Body of pancreas (tissue), 4 donors: ENCODE results near the gene NBAS. TPM values are rescaled to one million over a fixed set of nuclear protein-coding genes. Genes with fewer than 3 reads are reported as not detected.

ENCODE experiments used
- ATAC-seq: fragments of 150-250 bp; one replicate; pipeline ENCODE4 v1.9.1; 2016
- DNase-seq, 4 donors: peaks; one replicate each; pipeline ENCODE4 v3.0.0-alpha.2; 2019
- H3K27ac ChIP-seq, 4 donors: fragments of 200-600 bp; sonication (generic); 1 replicate in 3 of 4; 2 replicates in 1 of 4; pipeline versions ENCODE4 v1.5.1 to v1.6.1; 2016 to 2019; ENCODE audit warnings: mild to moderate bottlenecking in 1 of 4, mixed read lengths in 1 of 4, moderate library complexity in 1 of 4
- H3K27me3 ChIP-seq, 2 donors: fragments of 200-600 bp; sonication (generic); one replicate each; pipeline ENCODE4 v1.6.0; 2016; ENCODE audit warnings: mild to moderate bottlenecking in 1 of 2
- H3K36me3 ChIP-seq, 2 donors: fragments of 200-600 bp; sonication (generic); replicated peaks in 1 of 2; 2 replicates each; pipeline ENCODE4 v1.5.1; 2016; ENCODE audit warnings: low read depth in 2 of 2; ENCODE audit not compliant: insufficient read depth in 1 of 2
- H3K4me1 ChIP-seq: fragments of 200-600 bp; sonication (generic); one replicate; pipeline ENCODE4 v1.6.0; 2016
- H3K4me3 ChIP-seq, 2 donors: fragments of 200-600 bp; sonication (generic); 1 replicate in 1 of 2; 2 replicates in 1 of 2; pipeline ENCODE4 v1.5.1; 2016 to 2019
- H3K9me3 ChIP-seq, 3 donors: fragments of 200-600 bp; sonication (generic); 1 replicate in 2 of 3; 2 replicates in 1 of 3; pipeline ENCODE4 v1.5.1; 2016
- POLR2A ChIP-seq, 3 donors: fragments of 450-650 bp; IDR thresholded peaks; one replicate each; pipeline ENCODE4 v1.6.1; 2016; ENCODE audit warnings: antibody characterized with exemption in 3 of 3, mild to moderate bottlenecking in 2 of 3
- WGBS, 2 donors: methylation state at CpG; one replicate each; pipeline ENCODE4 v1.1.5; 2017; 5-methylcytosine and 5-hydroxymethylcytosine counted together
- intact Hi-C: fragments of 100-400 bp; cut with DNase I; formaldehyde crosslinking; loops from one replicate; pipeline ENCODE4 v1.15.1; 2023
- total RNA-seq, 2 donors: library from RNA; depleted of rRNA; stranded (reverse); fragments of >200 nt; gene quantifications; one replicate each; pipeline ENCODE4 v1.1.0, GENCODE V29; 2016
- TF ChIP-seq, protein P1 (sequence below), 7 experiments: fragments of 450-650 bp in 4 of 7; fragments of 200-600 bp in 3 of 7; sonication (generic) in 3 of 7; IDR thresholded peaks; one replicate each; pipeline ENCODE4 v1.5.1; 2016 to 2019; ENCODE audit warnings: antibody characterized with exemption in 7 of 7

NBAS gene
- total RNA-seq, 2 donors from 2014 or later = 34.0 to 35.9 TPM

DNA sequence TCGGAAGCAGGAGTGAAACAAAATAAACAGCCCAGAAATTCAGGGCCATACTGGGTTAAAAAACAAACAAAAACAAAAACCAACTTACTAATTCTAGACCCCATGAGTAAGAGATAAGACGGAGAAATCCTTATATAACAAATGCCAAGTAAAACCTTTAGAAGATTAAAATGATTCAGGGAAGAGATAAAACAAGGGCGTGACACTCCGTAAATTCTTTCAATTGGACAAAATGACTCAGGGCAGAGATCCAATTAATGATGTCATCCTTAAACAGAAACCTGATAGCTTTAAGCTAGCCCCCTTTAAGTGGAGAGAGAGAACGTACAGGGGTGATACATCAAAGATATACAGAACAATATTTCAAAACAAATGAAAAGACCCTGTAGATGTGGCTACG is 317.4 kb downstream of the NBAS start:
- Histone ChIP-seq H3K27me3 (no peaks in the 10 kb centered on the region), H3K9me3 (no peaks in the 10 kb centered on the region), H3K27ac (no peak overlapping the region), H3K36me3 (no peaks in the 10 kb centered on the region), H3K4me3 (no peak overlapping the region), H3K4me1 (no peaks in the 10 kb centered on the region)
- intact Hi-C loops = no loop called here
- TF ChIP-seq, protein P1, sequence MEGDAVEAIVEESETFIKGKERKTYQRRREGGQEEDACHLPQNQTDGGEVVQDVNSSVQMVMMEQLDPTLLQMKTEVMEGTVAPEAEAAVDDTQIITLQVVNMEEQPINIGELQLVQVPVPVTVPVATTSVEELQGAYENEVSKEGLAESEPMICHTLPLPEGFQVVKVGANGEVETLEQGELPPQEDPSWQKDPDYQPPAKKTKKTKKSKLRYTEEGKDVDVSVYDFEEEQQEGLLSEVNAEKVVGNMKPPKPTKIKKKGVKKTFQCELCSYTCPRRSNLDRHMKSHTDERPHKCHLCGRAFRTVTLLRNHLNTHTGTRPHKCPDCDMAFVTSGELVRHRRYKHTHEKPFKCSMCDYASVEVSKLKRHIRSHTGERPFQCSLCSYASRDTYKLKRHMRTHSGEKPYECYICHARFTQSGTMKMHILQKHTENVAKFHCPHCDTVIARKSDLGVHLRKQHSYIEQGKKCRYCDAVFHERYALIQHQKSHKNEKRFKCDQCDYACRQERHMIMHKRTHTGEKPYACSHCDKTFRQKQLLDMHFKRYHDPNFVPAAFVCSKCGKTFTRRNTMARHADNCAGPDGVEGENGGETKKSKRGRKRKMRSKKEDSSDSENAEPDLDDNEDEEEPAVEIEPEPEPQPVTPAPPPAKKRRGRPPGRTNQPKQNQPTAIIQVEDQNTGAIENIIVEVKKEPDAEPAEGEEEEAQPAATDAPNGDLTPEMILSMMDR (IDR thresholded peaks at IDR 0.05) = no peak
- no peak for TF ChIP-seq POLR2A (IDR thresholded peaks at IDR 0.05)
- 72 to 82% methylated on average over 6 of the region's 6 CpGs for WGBS, 2 donors
- ATAC-seq = no peak
- DNase-seq = no peak

DNA sequence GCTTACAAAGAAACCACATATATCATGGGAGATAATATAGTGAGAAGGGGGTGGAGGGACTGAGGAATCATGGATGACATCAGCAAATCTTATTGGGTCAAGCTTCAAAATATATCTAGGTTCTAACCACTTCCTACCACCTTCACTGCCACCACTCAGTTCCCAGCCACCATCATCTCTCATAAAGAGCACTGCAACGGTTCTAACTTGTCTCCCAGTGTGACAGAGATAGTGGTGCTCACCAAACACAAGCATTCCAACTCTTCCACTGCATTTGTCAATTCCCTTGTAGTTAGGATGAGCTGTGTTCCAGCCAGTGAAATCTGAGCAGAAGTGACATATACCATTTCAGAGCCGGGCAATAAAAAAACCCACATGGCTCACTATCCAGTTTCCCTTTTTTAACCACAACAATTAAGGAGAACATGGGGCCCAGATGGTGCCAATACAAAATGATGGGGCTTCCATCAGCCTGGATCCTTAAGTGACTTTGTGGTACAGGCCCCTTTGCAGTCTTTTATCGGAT is 318.1 kb downstream of the NBAS start:
- intact Hi-C loops = no loop called here
- Histone ChIP-seq H3K27ac (no peak overlapping the region), H3K4me3 (no peak overlapping the region), H3K9me3 (no peaks in the 10 kb centered on the region), H3K27me3 (no peaks in the 10 kb centered on the region), H3K36me3 (no peaks in the 10 kb centered on the region), H3K4me1 (no peaks in the 10 kb centered on the region)
- no peak for ATAC-seq
- WGBS, 2 donors = 85 to 92% methylated on average over 3 of the region's 3 CpGs
- no peak for DNase-seq
- no peak for TF ChIP-seq POLR2A (IDR thresholded peaks at IDR 0.05)

DNA sequence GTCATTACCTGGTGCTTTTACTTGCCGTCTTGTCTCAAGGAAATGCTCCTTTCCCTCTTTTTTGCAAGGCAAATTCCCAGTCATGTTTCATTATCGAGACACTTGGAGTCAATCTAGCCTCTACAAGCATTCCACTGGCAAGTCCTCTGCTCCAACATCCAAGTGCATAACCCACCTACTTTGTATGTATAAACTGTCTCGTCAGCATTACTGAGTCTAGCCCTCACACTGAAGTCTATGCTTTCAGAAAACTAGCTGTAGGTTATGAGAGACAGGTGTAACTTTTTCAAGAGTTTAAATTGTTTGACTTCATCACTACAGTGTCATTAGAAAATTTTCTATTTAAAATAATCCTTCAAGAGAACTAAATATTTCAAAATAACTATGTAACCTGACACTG is 319.2 kb downstream of the NBAS start:
- 92% methylated on average over 3 of the region's 3 CpGs for WGBS, 2 donors
- no peak for DNase-seq
- intact Hi-C loops = no loop called here
- Histone ChIP-seq H3K36me3 (no peaks in the 10 kb centered on the region), H3K9me3 (no peaks in the 10 kb centered on the region), H3K4me1 (no peaks in the 10 kb centered on the region), H3K4me3 (no peak overlapping the region), H3K27me3 (no peaks in the 10 kb centered on the region), H3K27ac (no peak overlapping the region)
- no peak for ATAC-seq
- no peak for TF ChIP-seq POLR2A (IDR thresholded peaks at IDR 0.05)
- TF ChIP-seq, protein P1 (IDR thresholded peaks at IDR 0.05) = no peak

DNA sequence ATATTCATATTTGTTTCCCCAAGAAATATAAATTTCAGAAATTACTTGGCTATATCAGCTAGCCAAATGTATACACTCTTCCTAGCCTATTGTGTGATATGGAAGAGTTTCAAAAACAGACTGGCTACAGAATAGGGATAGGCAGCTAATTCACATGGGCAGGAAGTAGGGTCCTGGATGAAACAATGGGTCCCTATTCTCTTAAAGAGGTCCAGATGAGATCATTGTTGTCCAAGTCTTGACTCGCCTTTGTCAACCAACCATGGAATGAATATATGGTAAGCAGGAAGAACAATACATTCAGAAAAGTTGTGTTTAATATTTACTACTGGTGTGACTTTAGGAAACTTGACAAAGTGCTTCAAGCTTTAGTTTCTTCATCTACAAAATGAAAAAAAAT is 319.9 kb downstream of the NBAS start:
- no peak for ATAC-seq
- no peaks in the 10 kb centered on the region for H3K4me1 ChIP-seq
- no peak overlapping the region for H3K27ac ChIP-seq
- DNase-seq = no peak
- no peaks in the 10 kb centered on the region for H3K36me3 ChIP-seq
- no peaks in the 10 kb centered on the region for H3K9me3 ChIP-seq
- WGBS, 2 donors = 87 to 94% methylated on average over 1 of the region's 1 CpG
- intact Hi-C loops = no loop called here
- H3K4me3 ChIP-seq = no peak overlapping the region
- no peak for TF ChIP-seq POLR2A (IDR thresholded peaks at IDR 0.05)
- TF ChIP-seq, protein P1 (IDR thresholded peaks at IDR 0.05) = no peak
- H3K27me3 ChIP-seq = no peaks in the 10 kb centered on the region

DNA sequence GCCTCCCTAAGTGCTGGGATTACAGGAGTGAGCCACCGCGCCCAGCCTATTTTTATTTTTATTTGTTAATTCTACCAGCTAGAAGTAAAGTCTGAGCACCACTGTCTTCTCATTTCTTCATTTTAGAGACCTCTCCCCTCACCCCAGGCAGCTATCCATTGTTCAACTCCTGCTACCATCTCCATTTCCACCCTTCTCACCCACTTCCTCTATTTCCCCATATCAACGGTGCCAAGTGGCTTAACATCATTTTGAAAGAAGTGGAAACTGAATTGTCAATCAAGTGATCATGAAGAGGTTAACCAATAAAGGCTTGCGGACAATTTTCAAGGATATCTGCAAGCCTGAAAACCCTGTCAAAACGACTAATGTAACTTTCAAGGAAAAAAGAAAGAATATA is 323.1 kb downstream of the NBAS start:
- Histone ChIP-seq H3K4me3 (no peak overlapping the region), H3K27ac (no peak overlapping the region), H3K36me3 (no peaks in the 10 kb centered on the region), H3K27me3 (no peaks in the 10 kb centered on the region), H3K9me3 (no peaks in the 10 kb centered on the region), H3K4me1 (no peaks in the 10 kb centered on the region)
- WGBS, 2 donors = 76 to 89% methylated on average over 5 of the region's 5 CpGs
- ATAC-seq = no peak
- intact Hi-C loops = no loop called here
- no peak for DNase-seq
- TF ChIP-seq POLR2A (IDR thresholded peaks at IDR 0.05) = no peak
- TF ChIP-seq, protein P1 (IDR thresholded peaks at IDR 0.05) = no peak
